ENCODE data around the gene SCAMP3.

Gene SCAMP3

DNA sequence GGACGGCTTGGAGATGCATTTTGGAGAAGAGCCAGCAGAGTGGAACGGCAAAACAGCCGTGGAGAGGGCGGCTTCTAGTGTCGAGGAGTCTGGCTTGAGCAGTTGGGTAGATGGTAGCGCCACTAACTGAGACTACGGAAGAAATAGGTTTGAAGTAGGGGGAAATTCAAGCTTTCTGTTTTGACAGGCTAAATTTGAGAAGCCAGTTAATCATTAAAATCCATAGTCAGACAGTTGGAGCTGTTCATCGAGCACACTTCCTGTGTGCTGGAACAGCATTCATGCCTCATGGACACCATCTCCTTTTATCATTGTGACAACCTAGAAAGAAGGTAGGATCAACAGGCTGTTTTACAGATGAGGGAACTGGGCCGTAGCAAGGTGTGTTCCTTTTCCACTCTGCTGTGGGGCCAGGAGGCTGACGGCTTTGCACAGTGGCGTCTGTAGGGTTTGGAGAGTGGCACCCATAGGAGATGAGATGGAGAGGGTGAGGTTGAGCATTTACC is 42.5 kb upstream of the SCAMP3 start:
- DNase-seq (ENCODE audit: low spot score) = no peak
- TF ChIP-seq CTCF (IDR thresholded peaks at IDR 0.05; ENCODE audit: borderline replicate concordance, control extremely low read depth, extremely low read depth, insufficient read depth, missing control alignments) = no peak
- in situ Hi-C loops (cut with MboI; ENCODE audit: low sequenced_read_pairs, unreplicated experiment) = no loop called here

GRCh38 chr1:155301342-155301841 is 39.2 kb upstream of the SCAMP3 start, which contains the start of gene PKLR:
Gene PKLR, minus strand, starts transcription at chr1:155301438. Its CDS starts 43 bp downstream, at chr1:155301395.
- in situ Hi-C loops (cut with MboI; ENCODE audit: low sequenced_read_pairs, unreplicated experiment) = no loop called here
- no peak for DNase-seq (ENCODE audit: low spot score)
- TF ChIP-seq CTCF (IDR thresholded peaks at IDR 0.05; ENCODE audit: borderline replicate concordance, control extremely low read depth, extremely low read depth, insufficient read depth, missing control alignments) = no peak

- in situ Hi-C loops (cut with MboI; ENCODE audit: low sequenced_read_pairs, unreplicated experiment) = no loop called here
- DNase-seq (ENCODE audit: low spot score) = no peak
- TF ChIP-seq CTCF (IDR thresholded peaks at IDR 0.05; ENCODE audit: borderline replicate concordance, control extremely low read depth, extremely low read depth, insufficient read depth, missing control alignments) = no peak
These were observed 38.6 kb upstream of the SCAMP3 start for GRCh38 chr1:155300553-155301329.

GRCh38 chr1:155300024-155300423 is 37.9 kb upstream of the SCAMP3 start:
- DNase-seq (ENCODE audit: low spot score) = no peak
- in situ Hi-C loops (cut with MboI; ENCODE audit: low sequenced_read_pairs, unreplicated experiment) = no loop called here
- no peak for TF ChIP-seq CTCF (IDR thresholded peaks at IDR 0.05; ENCODE audit: borderline replicate concordance, control extremely low read depth, extremely low read depth, insufficient read depth, missing control alignments)

GRCh38 chr1:155297384-155297783 is 35.2 kb upstream of the SCAMP3 start:
- DNase-seq (ENCODE audit: low spot score) = no peak
- in situ Hi-C loops (cut with MboI; ENCODE audit: low sequenced_read_pairs, unreplicated experiment) = no loop called here
- TF ChIP-seq CTCF (IDR thresholded peaks at IDR 0.05; ENCODE audit: borderline replicate concordance, control extremely low read depth, extremely low read depth, insufficient read depth, missing control alignments) = no peak

DNA sequence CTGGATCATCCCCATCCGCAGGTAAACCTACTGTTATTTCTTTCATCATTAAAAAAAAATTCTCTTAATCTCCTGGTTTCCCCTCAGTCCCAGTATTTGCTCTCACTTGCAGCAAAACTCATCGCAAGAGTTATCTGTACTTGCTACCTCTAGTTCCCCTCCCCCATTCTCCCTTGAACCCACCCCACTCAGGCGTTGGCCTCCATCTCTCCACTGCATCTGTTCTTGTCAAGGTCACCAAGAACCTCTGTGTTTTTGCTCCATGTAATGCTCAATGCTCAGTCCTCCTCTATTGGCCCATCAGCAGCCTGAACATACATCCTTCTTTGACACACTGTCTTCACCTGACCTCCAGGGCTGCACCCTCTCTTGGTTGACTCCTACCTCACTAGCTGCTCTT is 34.5 kb upstream of the SCAMP3 start:
- in situ Hi-C loops (cut with MboI; ENCODE audit: low sequenced_read_pairs, unreplicated experiment) = no loop called here
- DNase-seq (ENCODE audit: low spot score) = no peak
- no peak for TF ChIP-seq CTCF (IDR thresholded peaks at IDR 0.05; ENCODE audit: borderline replicate concordance, control extremely low read depth, extremely low read depth, insufficient read depth, missing control alignments)

All from GM13976 (cell line).